GM12878 (cell line): ENCODE data around the gene PAQR8. TPM values are rescaled to one million over a fixed set of nuclear protein-coding genes. Genes with fewer than 3 reads are reported as not detected.

Experiments used
- ATAC-seq: fragments of 200-7000 bp; cut with Tn5 transposase; 3 replicates; pipeline ENCODE4 v1.9.1; 2020; ENCODE audit warnings: mild to moderate bottlenecking, moderate library complexity
- BruUV-seq: library from RNA; stranded (reverse); fragments of 400-500 nt; replicated peaks from 2 replicates; lab custom pipeline; 2021; lab: Mats Ljungman, UMichigan
- CTCF ChIA-PET: fragments of 300-600 bp; sonication (Branson Sonifier 250); formaldehyde crosslinking; extraction: SDS; loops from one replicate; lab custom pipeline; 2021; ENCODE audit warnings: inconsistent platforms; lab: Yijun Ruan, JAX
- POLR2A ChIA-PET: fragments of 350-600 bp; formaldehyde crosslinking; extraction: SDS; loops from one replicate; lab custom pipeline; 2021; ENCODE audit warnings: inconsistent platforms; lab: Charles Lee
- RAD21 ChIA-PET: fragments of 300-600 bp; sonication (Branson Sonifier 250); formaldehyde crosslinking; loops from one replicate; lab custom pipeline; 2023; ENCODE audit warnings: antibody characterized with exemption; ENCODE audit not compliant: unreplicated experiment; lab: Charles Lee
- SMC1A ChIA-PET: fragments of 300-600 bp; sonication (Branson Sonifier 250); formaldehyde crosslinking; loops from one replicate; lab custom pipeline; 2023; ENCODE audit not compliant: unreplicated experiment, uncharacterized antibody; lab: Charles Lee
- DNase-seq: peaks from one replicate; pipeline ENCODE4 v3.0.0-alpha.2; 2011; ENCODE audit warnings: low read depth, low spot score
- FAIRE-seq: peaks from 3 replicates; lab custom pipeline; 2011; peaks lifted over from hg19 to GRCh38; lab: Jason Lieb, UNC
- H2AFZ ChIP-seq: 2 replicates; pipeline ENCODE4 v1.6.0; 2011; ENCODE audit warnings: low read depth, low read length, control low read depth; ENCODE audit not compliant: control insufficient read depth
- H3K27ac ChIP-seq: 2 replicates; pipeline ENCODE4 v1.5.1; 2011; ENCODE audit warnings: control low read depth; ENCODE audit not compliant: control insufficient read depth, insufficient read depth
- H3K27me3 ChIP-seq, 2 experiments: replicated peaks in 1 of 2; 2 replicates each; pipeline versions ENCODE4 v1.6.0 to v1.6.1; 2011; ENCODE audit warnings: low read length in 1 of 2; ENCODE audit not compliant: control insufficient read depth in 2 of 2, insufficient read depth in 2 of 2
- H3K36me3 ChIP-seq, 2 experiments: 2 replicates each; pipeline ENCODE4 v1.5.1; 2011; ENCODE audit warnings: low read length in 1 of 2; ENCODE audit not compliant: control insufficient read depth in 2 of 2, insufficient read depth in 2 of 2
- H3K4me1 ChIP-seq: 2 replicates; pipeline ENCODE4 v1.6.1; 2011; ENCODE audit warnings: mild to moderate bottlenecking, low read length, moderate library complexity, mixed read lengths; ENCODE audit not compliant: control insufficient read depth, insufficient read depth
- H3K4me2 ChIP-seq: 2 replicates; pipeline ENCODE4 v1.6.0; 2011; ENCODE audit warnings: control low read depth; ENCODE audit not compliant: control insufficient read depth, insufficient read depth
- H3K4me3 ChIP-seq: fragments of 200-600 bp; sonication (generic); 2 replicates; pipeline ENCODE4 v1.5.1; 2016
- H3K79me2 ChIP-seq: 2 replicates; pipeline ENCODE4 v1.6.0; 2011; ENCODE audit warnings: low read length; ENCODE audit not compliant: control insufficient read depth, insufficient read depth
- H3K9ac ChIP-seq: 2 replicates; pipeline ENCODE4 v1.8.0; 2011; ENCODE audit warnings: low read length, control low read depth, mixed read lengths; ENCODE audit not compliant: control insufficient read depth, insufficient read depth
- H3K9me3 ChIP-seq: replicated peaks from 3 replicates; pipeline ENCODE4 v1.5.1; 2011; ENCODE audit warnings: mild to moderate bottlenecking, low read length; ENCODE audit not compliant: control insufficient read depth, insufficient read depth
- H4K20me1 ChIP-seq: 2 replicates; pipeline ENCODE4 v1.6.0; 2011; ENCODE audit not compliant: control insufficient read depth, insufficient read depth
- CBX3 ChIP-seq: fragments of 200-600 bp; sonication (generic); IDR thresholded peaks from 2 replicates; pipeline ENCODE4 v1.6.1; 2016; ENCODE audit warnings: low read depth, borderline replicate concordance
- CREB1 ChIP-seq: IDR thresholded peaks from 2 replicates; pipeline ENCODE4 v1.6.1; 2012; ENCODE audit warnings: low read depth, mild to moderate bottlenecking, inconsistent platforms
- ESRRA ChIP-seq: IDR thresholded peaks from 2 replicates; pipeline ENCODE4 v1.6.1; 2012; ENCODE audit warnings: mild to moderate bottlenecking, low read length, improper control_type of control experiment
- MLLT1 ChIP-seq: fragments of 450-650 bp; IDR thresholded peaks from 2 replicates; pipeline ENCODE4 v1.6.1; 2016; ENCODE audit warnings: mild to moderate bottlenecking
- RELB ChIP-seq: fragments of 450-650 bp; IDR thresholded peaks from 2 replicates; pipeline ENCODE4 v1.6.1; 2017; ENCODE audit warnings: low read depth, mild to moderate bottlenecking, moderate library complexity
- SMAD1 ChIP-seq: fragments of 450-650 bp; IDR thresholded peaks from 2 replicates; pipeline ENCODE4 v1.6.1; 2018; ENCODE audit warnings: mild to moderate bottlenecking, low read depth; ENCODE audit not compliant: partially characterized antibody
- YBX1 ChIP-seq: fragments of 450-650 bp; IDR thresholded peaks from 2 replicates; pipeline ENCODE4 v1.6.1; 2016; ENCODE audit warnings: antibody characterized with exemption
- WGBS: methylation state at CpG from one replicate; pipeline ENCODE4 v1.1.6; 2016; ENCODE audit warnings: low lambda C conversion rate; ENCODE audit not compliant: insufficient replicate concordance, insufficient coverage; ENCODE audit errors: missing lambda C conversion rate; 5-methylcytosine and 5-hydroxymethylcytosine counted together
- in situ Hi-C: fragments of 300-500 bp; cut with MboI; formaldehyde crosslinking; loops from 9 replicates; pipeline ENCODE4 v1.14.3; 2018; ENCODE audit warnings: mixed read lengths
- intact Hi-C: fragments of 100-400 bp; cut with micrococcal nuclease; formaldehyde crosslinking; loops from one replicate; pipeline ENCODE4 v1.14.2; 2022; ENCODE audit not compliant: unreplicated experiment
- polyA plus RNA-seq, 11 experiments: library from polyadenylated mRNA; depleted of rRNA in 4 of 11; unstranded in 6 of 11; stranded (reverse) in 5 of 11; fragments of >200 nt; fragmentation: Nextera tagmentation in 4 of 11; fragmentation: Illumina TruSeq in 1 of 11; extraction: Ambion mirVana in 4 of 11; extraction: Trizol in 1 of 11; gene quantifications; 1 replicate in 1 of 11; 2 replicates in 10 of 11; pipeline versions ENCODE4 v1.2.1 to v1.2.3, GENCODE V29; 2011 to 2016; ENCODE audit warnings: inconsistent platforms in 2 of 11, missing spikeins in 2 of 11, low read depth in 1 of 11
- total RNA-seq, 4 experiments: library from RNA; depleted of rRNA in 3 of 4; stranded (reverse); fragments of >200 nt in 3 of 4; fragmentation: Illumina TruSeq in 1 of 4; extraction: Trizol in 1 of 4; gene quantifications; 2 replicates each; pipeline versions ENCODE4 v1.2.1 to v1.2.3, GENCODE V29; 2013 to 2021
- TF ChIP-seq, protein P1 (sequence below): fragments of 450-650 bp; IDR thresholded peaks from 2 replicates; pipeline ENCODE4 v1.6.1; 2017; ENCODE audit warnings: mild to moderate bottlenecking, low read depth, inconsistent platforms; ENCODE audit not compliant: poor library complexity, severe bottlenecking
- TF ChIP-seq, protein P2 (sequence below): fragments of 450-650 bp; conservative IDR thresholded peaks from 2 replicates; pipeline ENCODE4 v1.6.1; 2017; ENCODE audit warnings: mild to moderate bottlenecking, moderate library complexity

The PAQR8 gene
- total and polyA plus RNA-seq, 10 of the 15 experiments (the other 5 are each of a cell fraction or from before 2014, with no cell fraction given), result 3.9 to 22.4 (median 14.6) TPM

DNA sequence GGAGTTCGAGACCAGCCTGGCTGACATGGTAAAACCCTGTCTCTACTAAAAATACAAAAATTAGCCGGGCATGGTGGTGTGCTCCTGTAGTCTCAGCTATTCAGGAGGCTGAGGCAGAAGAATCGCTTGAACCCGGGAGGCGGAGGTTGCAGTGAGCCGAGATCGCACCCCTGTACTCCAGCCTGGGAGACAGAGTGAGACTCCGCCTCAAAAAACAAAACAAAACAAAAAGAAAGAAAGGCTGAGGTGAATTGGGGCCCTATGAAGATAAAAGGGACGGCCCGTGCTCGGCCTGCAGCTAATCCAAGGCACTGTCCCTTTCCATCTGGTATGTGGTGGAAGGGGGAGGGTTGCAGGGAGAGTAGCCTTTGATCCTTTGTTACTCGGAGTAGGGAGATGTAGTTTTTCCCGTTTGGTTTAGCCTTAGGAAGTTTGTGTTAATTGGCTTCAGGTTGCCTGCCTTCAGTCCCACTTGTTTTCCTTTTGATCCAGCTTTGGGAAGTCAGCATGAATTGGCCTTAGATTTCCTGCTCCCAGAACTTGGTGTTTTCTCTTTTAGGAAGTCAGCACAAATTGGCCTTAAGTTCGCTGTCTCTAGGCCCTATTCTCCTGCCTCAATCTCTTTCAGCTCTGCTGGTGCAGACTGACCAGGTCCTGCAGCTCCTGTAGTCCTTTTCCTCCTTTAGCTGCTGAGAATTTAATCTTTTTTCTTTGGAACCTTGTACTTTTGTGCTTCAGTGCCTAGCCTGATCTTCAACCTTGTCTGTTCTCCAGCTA lies 36.1 kb upstream of the PAQR8 start:
- Histone ChIP-seq H3K4me2 (no peak overlapping the region), H3K36me3 (no peaks in the 10 kb centered on the region), H3K27ac (no peak overlapping the region), H2AFZ (no peak overlapping the region), H3K79me2 (no peaks in the 10 kb centered on the region)
- RAD21 ChIA-PET, result interaction anchor here (0.6 to 1.4 kb wide), 3 partner anchors 8 to 64 kb away, joined by 3 read pairs; no protein-coding TSS in a partner anchor
- no TSS peak for BruUV-seq
- WGBS, result 87% methylated on average over 14 of the region's 14 CpGs
- intact Hi-C loops, result no loop called here
- TF ChIP-seq, protein P1, sequence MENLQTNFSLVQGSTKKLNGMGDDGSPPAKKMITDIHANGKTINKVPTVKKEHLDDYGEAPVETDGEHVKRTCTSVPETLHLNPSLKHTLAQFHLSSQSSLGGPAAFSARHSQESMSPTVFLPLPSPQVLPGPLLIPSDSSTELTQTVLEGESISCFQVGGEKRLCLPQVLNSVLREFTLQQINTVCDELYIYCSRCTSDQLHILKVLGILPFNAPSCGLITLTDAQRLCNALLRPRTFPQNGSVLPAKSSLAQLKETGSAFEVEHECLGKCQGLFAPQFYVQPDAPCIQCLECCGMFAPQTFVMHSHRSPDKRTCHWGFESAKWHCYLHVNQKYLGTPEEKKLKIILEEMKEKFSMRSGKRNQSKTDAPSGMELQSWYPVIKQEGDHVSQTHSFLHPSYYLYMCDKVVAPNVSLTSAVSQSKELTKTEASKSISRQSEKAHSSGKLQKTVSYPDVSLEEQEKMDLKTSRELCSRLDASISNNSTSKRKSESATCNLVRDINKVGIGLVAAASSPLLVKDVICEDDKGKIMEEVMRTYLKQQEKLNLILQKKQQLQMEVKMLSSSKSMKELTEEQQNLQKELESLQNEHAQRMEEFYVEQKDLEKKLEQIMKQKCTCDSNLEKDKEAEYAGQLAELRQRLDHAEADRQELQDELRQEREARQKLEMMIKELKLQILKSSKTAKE, result no peak
- TF ChIP-seq MLLT1, result no peak
- TF ChIP-seq YBX1, result no peak
- TF ChIP-seq, protein P2, sequence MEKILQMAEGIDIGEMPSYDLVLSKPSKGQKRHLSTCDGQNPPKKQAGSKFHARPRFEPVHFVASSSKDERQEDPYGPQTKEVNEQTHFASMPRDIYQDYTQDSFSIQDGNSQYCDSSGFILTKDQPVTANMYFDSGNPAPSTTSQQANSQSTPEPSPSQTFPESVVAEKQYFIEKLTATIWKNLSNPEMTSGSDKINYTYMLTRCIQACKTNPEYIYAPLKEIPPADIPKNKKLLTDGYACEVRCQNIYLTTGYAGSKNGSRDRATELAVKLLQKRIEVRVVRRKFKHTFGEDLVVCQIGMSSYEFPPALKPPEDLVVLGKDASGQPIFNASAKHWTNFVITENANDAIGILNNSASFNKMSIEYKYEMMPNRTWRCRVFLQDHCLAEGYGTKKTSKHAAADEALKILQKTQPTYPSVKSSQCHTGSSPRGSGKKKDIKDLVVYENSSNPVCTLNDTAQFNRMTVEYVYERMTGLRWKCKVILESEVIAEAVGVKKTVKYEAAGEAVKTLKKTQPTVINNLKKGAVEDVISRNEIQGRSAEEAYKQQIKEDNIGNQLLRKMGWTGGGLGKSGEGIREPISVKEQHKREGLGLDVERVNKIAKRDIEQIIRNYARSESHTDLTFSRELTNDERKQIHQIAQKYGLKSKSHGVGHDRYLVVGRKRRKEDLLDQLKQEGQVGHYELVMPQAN, result no peak
- no peak for TF ChIP-seq RELB
- no peak for TF ChIP-seq ESRRA
- no peak for TF ChIP-seq CREB1
- no peak for TF ChIP-seq SMAD1
- no peak for TF ChIP-seq CBX3
- TF ChIP-seq, all 136 proteins: peak for 0
- SMC1A ChIA-PET, result interaction anchor here (0.8 to 2.5 kb wide), 3 partner anchors 13 to 36 kb away, joined by 3 to 12 read pairs (median 3); partner anchors contain the start of gene PAQR8
- POLR2A ChIA-PET, result interaction anchor here (0.7 to 1.4 kb wide), 2 partner anchors 12 to 23 kb away, joined by 3 read pairs; no protein-coding TSS in a partner anchor
- FAIRE-seq (no peak), ATAC-seq (no peak), DNase-seq (no peak)
- H4K20me1 ChIP-seq, result no peaks in the 10 kb centered on the region
- H3K9me3 ChIP-seq, result no peaks in the 10 kb centered on the region
- no peaks in the 10 kb centered on the region for H3K4me1 ChIP-seq
- CTCF ChIA-PET, result interaction anchor here (0.8 to 1.0 kb wide), 2 partner anchors 25 to 91 kb away, joined by 3 read pairs; no protein-coding TSS in a partner anchor
- no peaks in the 10 kb centered on the region for H3K27me3 ChIP-seq
- in situ Hi-C loops, result no loop called here
- no peak overlapping the region for H3K9ac ChIP-seq
- no peak overlapping the region for H3K4me3 ChIP-seq
